Activated CD4-positive, alpha-beta T cell treated with anti-CD3 and anti-CD28 coated beads, Interleukin-2, amount 10 ng/mL, durations not matched to agents 24 days and 14 days (primary cell): ENCODE results near the gene SRGAP1. TPM values are rescaled to one million over a fixed set of nuclear protein-coding genes. Genes with fewer than 3 reads are reported as not detected.

Experiments used
- DNase-seq: peaks from one replicate; pipeline ENCODE4 v3.0.0; 2022
- H3K27ac Mint-ChIP-seq: one replicate; pipeline ENCODE4 v1.8.0; 2022; ENCODE audit warnings: mild to moderate bottlenecking, mixed read lengths
- H3K27me3 Mint-ChIP-seq: one replicate; pipeline ENCODE4 v1.8.0; 2022; ENCODE audit warnings: mixed read lengths
- H3K36me3 Mint-ChIP-seq: one replicate; pipeline ENCODE4 v1.8.0; 2022; ENCODE audit warnings: low read depth, mild to moderate bottlenecking, mixed read lengths
- H3K4me1 Mint-ChIP-seq: one replicate; pipeline ENCODE4 v1.8.0; 2021; ENCODE audit warnings: mixed read lengths
- H3K4me3 Mint-ChIP-seq: one replicate; pipeline ENCODE4 v1.8.0; 2022; ENCODE audit warnings: mild to moderate bottlenecking, moderate library complexity, mixed read lengths
- H3K9me3 Mint-ChIP-seq: one replicate; pipeline ENCODE4 v1.8.0; 2021; ENCODE audit warnings: mixed read lengths
- intact Hi-C: fragments of 100-400 bp; cut with micrococcal nuclease; formaldehyde crosslinking; loops from one replicate; pipeline ENCODE4 v1.15.1; 2023
- total RNA-seq: library from RNA; stranded (reverse); gene quantifications from 2 replicates; pipeline ENCODE4 v1.2.3, GENCODE V29; 2022

SRGAP1 gene
- total RNA-seq, 1 donor from 2014 or later, result 0.16 TPM

DNA sequence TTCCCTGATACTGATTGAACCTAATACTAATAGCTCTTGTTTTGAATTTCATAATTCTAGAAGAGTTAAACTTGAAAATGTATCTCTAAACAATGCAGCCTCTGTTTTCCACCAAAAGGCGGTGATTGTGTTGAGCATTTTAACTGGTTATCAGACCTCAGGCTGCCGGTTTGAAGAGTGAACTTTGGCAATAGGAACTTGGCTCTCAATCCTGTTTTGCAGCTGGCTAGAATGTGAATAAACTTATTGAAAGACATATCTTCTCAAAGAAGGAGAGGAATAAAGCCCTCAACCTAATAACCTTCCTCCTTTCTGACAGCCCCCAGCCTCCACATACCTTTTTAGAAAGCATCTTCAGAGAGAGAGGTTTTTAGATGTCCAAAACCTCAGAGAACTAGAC, 105.4 kb downstream of the SRGAP1 start:
- no peak for DNase-seq
- H3K27me3 Mint-ChIP-seq, result no peaks in the 10 kb centered on the region
- intact Hi-C loops, result no loop called here
- no peaks in the 10 kb centered on the region for H3K9me3 Mint-ChIP-seq
- no peak overlapping the region for H3K4me3 Mint-ChIP-seq
- no peak overlapping the region for H3K27ac Mint-ChIP-seq
- H3K4me1 Mint-ChIP-seq, result no peaks in the 10 kb centered on the region
- no peaks in the 10 kb centered on the region for H3K36me3 Mint-ChIP-seq

DNA sequence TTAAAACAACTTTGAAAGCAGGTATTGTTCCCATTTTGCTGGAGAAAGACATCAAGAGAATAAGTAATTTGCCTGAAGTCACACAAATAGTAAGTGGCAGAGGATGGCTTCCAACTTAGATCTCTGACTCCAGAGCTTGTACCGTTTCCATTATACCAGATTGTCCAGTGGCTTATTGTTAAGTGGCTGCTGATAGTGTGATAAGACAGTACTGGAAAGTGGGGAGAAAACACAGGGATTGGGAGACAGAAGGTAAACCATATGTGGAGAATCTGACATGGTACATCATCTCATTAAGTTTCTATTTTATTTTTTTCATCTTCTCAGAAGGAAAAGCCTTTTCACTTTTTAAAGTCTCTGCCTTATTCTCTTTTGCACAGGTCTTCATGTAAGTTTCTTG, 108.5 kb downstream of the SRGAP1 start:
- H3K36me3 Mint-ChIP-seq, result no peaks in the 10 kb centered on the region

GRCh38 chr12:63955831-63956666, 111.5 kb downstream of the SRGAP1 start:
- H3K9me3 Mint-ChIP-seq, result no peaks in the 10 kb centered on the region
- H3K36me3 Mint-ChIP-seq, result no peaks in the 10 kb centered on the region
- no peak for DNase-seq
- H3K4me1 Mint-ChIP-seq, result no peaks in the 10 kb centered on the region
- H3K27me3 Mint-ChIP-seq, result no peaks in the 10 kb centered on the region
- no peak overlapping the region for H3K4me3 Mint-ChIP-seq
- H3K27ac Mint-ChIP-seq, result no peak overlapping the region
- intact Hi-C loops, result no loop called here

More for the DNA sequence above, 108.5 kb downstream of the SRGAP1 start:
- Mint-ChIP-seq H3K9me3 (no peaks in the 10 kb centered on the region), H3K27ac (no peak overlapping the region), H3K27me3 (no peaks in the 10 kb centered on the region), H3K4me1 (no peaks in the 10 kb centered on the region), H3K4me3 (no peak overlapping the region)
- intact Hi-C loops, result no loop called here
- DNase-seq, result no peak

DNA sequence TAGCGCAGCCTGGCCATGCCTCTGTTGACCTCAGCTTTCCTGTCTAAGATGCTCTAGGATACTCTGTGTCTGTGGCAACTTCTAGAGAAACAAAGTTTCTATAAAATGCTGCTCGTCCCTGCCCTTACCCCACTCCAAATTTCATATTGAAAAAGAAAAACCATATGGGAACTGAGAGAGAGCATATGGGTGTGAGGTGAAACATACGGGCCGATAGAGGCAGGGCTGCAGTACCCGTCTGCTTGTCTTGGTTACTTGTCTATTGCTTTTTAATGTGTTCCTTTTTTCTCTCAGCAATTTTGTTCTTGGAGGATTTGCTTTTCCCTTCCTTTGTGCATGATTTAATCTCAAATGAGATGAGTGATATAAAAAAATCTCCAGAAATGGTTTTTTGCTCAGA, 113.0 kb downstream of the SRGAP1 start:
- Mint-ChIP-seq H3K36me3 (no peaks in the 10 kb centered on the region), H3K4me3 (no peak overlapping the region), H3K27ac (no peak overlapping the region), H3K9me3 (no peaks in the 10 kb centered on the region), H3K27me3 (peaks cover under 1% of the 10 kb centered on the region), H3K4me1 (no peaks in the 10 kb centered on the region)
- DNase-seq, result no peak
- intact Hi-C loops, result no loop called here

DNA sequence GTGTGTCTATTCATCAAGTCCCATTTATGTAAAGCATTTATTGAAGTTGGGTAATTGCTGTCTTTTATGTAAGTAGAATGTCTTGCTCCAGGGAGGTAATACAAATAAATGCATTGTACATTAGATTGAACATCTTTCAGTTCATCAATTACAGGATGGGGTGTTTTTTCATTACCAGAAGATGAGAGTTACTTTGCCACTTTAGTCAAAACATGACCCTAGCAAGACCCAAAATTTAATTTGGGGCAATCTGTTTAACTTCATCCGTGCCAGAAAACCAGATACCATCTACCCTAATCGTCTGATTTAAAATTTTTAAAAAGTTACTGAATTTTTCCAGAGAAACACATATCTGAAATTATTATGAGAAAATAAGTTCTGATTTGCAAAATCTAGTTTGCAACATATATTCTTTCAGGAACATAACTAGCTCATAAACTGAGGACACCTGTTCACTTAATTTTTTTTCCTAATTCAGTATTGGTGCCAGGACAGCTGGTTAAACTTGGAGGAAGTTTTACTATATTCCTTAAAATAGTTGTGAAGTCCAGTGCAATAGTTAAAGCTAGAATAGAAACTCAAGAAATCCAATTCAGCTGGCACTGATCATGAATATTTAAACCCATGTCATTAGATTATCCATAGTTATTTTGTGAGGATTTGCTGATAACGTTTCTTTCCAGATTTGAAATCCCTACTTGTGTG, 114.5 kb downstream of the SRGAP1 start:
- Mint-ChIP-seq H3K27me3 (peaks cover 2% of the 10 kb centered on the region), H3K9me3 (no peaks in the 10 kb centered on the region), H3K4me1 (no peaks in the 10 kb centered on the region), H3K27ac (no peak overlapping the region), H3K36me3 (no peaks in the 10 kb centered on the region), H3K4me3 (no peak overlapping the region)
- DNase-seq, result no peak
- intact Hi-C loops, result no loop called here

GRCh38 chr12:63961048-63961447, 116.5 kb downstream of the SRGAP1 start:
- Mint-ChIP-seq H3K36me3 (no peaks in the 10 kb centered on the region), H3K9me3 (no peaks in the 10 kb centered on the region), H3K27me3 (peaks cover 2% of the 10 kb centered on the region), H3K4me1 (no peaks in the 10 kb centered on the region), H3K27ac (no peak overlapping the region), H3K4me3 (no peak overlapping the region)
- intact Hi-C loops, result no loop called here
- no peak for DNase-seq

GRCh38 chr12:63961543-63961942, 117.0 kb downstream of the SRGAP1 start:
- no peak overlapping the region for H3K27ac Mint-ChIP-seq
- intact Hi-C loops, result no loop called here
- H3K36me3 Mint-ChIP-seq, result no peaks in the 10 kb centered on the region
- H3K4me1 Mint-ChIP-seq, result no peaks in the 10 kb centered on the region
- H3K9me3 Mint-ChIP-seq, result no peaks in the 10 kb centered on the region
- H3K27me3 Mint-ChIP-seq, result peaks cover 2% of the 10 kb centered on the region
- DNase-seq, result no peak
- no peak overlapping the region for H3K4me3 Mint-ChIP-seq

GRCh38 chr12:63963868-63964267, 119.4 kb downstream of the SRGAP1 start:
- DNase-seq, result no peak
- Mint-ChIP-seq H3K9me3 (no peaks in the 10 kb centered on the region), H3K4me3 (no peak overlapping the region), H3K36me3 (no peaks in the 10 kb centered on the region), H3K27ac (no peak overlapping the region), H3K27me3 (peaks cover 2% of the 10 kb centered on the region), H3K4me1 (no peaks in the 10 kb centered on the region)
- intact Hi-C loops, result no loop called here

DNA sequence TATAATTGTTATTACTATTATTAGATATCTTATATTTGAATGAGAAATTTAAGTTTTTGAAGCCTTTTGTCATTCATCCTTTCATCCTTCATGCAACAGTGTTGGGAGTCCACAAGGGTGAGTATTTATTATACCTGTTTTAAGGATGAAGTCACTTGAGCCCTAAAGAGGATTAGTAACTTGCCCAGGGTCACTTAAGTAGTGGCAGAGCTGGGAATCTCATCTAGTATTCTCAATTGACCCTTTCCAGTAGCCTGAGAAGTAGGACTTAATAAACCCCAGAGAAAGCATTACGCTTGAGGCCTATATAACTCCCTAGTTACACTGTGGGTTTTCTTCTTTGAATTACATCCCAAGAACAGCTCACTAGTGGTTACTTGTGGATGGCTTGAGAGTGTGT, 119.8 kb downstream of the SRGAP1 start:
- Mint-ChIP-seq H3K27ac (no peak overlapping the region), H3K4me3 (no peak overlapping the region), H3K9me3 (no peaks in the 10 kb centered on the region), H3K27me3 (peaks cover 2% of the 10 kb centered on the region), H3K36me3 (no peaks in the 10 kb centered on the region), H3K4me1 (no peaks in the 10 kb centered on the region)
- DNase-seq, result no peak
- intact Hi-C loops, result no loop called here

GRCh38 chr12:63965936-63966605, 121.6 kb downstream of the SRGAP1 start:
- Mint-ChIP-seq H3K36me3 (no peaks in the 10 kb centered on the region), H3K4me3 (no peak overlapping the region), H3K4me1 (no peaks in the 10 kb centered on the region), H3K27me3 (peaks cover 4% of the 10 kb centered on the region), H3K9me3 (no peaks in the 10 kb centered on the region), H3K27ac (no peak overlapping the region)
- intact Hi-C loops, result no loop called here
- no peak for DNase-seq

GRCh38 chr12:63966606-63966975, 122.1 kb downstream of the SRGAP1 start:
- intact Hi-C loops, result no loop called here
- no peak for DNase-seq
- no peaks in the 10 kb centered on the region for H3K36me3 Mint-ChIP-seq
- H3K4me1 Mint-ChIP-seq, result no peaks in the 10 kb centered on the region
- H3K9me3 Mint-ChIP-seq, result no peaks in the 10 kb centered on the region
- no peak overlapping the region for H3K27ac Mint-ChIP-seq
- H3K4me3 Mint-ChIP-seq, result no peak overlapping the region
- H3K27me3 Mint-ChIP-seq, result peaks cover 7% of the 10 kb centered on the region

DNA sequence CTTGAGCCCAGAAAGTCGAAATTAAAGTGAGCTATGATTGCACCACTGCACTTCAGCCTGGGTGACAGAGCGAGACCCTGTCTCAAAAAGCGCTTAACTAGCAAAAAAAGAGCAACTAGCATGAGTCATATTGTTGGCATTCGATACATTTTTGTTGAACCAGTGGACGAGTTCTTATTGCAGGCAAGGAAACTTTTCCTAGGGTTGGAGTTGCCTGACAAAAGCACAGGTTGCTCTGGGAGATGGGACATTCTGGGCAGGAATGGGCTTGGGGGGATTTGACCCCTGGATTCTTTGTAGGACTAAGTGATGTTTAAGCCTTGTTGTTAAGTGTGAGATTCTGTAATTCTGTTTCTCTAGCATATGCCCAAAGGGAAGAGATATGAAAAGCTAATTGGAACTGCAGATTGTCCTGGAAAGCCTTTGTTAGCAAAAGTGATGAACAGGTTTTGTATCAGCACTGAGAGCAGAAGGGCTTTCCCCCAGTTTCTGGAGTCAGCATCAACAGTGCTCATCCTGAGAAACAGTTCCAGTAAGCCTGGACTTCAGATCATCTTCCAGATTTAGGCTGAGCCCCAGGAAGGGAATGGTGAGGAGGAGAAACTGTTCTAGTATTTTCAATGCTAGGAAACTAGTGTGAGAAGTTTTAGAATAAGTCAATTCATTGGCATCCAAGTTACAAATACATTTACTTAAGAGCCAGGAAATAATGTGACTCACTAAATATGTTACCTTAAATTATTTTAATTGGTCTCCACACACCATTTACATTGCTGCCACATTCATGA, 123.1 kb downstream of the SRGAP1 start:
- no peaks in the 10 kb centered on the region for H3K4me1 Mint-ChIP-seq

DNA sequence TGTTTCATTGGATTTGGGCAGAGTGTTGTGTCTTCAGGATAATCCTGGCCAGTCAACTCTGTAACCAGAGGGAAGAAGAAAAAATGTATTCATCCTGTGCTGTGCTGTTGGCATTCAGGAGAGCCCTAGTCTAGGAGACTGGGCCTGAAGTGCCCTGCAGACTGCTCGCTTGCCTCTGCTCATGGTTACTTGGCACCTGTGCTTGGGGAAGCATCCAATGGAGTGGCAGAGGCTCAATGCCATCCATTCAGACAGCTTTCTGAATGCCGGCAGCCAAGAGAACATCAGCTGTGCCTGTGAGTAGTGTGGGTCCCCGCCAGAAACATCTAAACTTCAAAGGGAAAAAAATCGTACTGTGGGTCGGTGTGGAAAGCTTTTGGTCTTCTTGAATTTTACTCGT, 124.2 kb downstream of the SRGAP1 start:
- Mint-ChIP-seq H3K4me1 (no peaks in the 10 kb centered on the region), H3K36me3 (no peaks in the 10 kb centered on the region), H3K9me3 (no peaks in the 10 kb centered on the region), H3K27me3 (peaks cover 5% of the 10 kb centered on the region), H3K4me3 (no peak overlapping the region), H3K27ac (no peak overlapping the region)
- no peak for DNase-seq
- intact Hi-C loops, result no loop called here

More for the DNA sequence above, 123.1 kb downstream of the SRGAP1 start:
- Mint-ChIP-seq H3K27me3 (peaks cover 5% of the 10 kb centered on the region), H3K4me3 (no peak overlapping the region), H3K36me3 (no peaks in the 10 kb centered on the region), H3K27ac (no peak overlapping the region), H3K9me3 (no peaks in the 10 kb centered on the region)
- intact Hi-C loops, result no loop called here
- DNase-seq, result no peak
